ENCODE measurements around the gene DHX35. TPM values are rescaled to one million over a fixed set of nuclear protein-coding genes. Genes with fewer than 3 reads are reported as not detected.

Gene DHX35
- polyA plus RNA-seq (ENCODE audit: insufficient read length): 19.9 TPM
- long read RNA-seq, donor 1, partial matches to known transcripts: 0 of 3 reads
- long read RNA-seq, donor 1, other reads (novel, unspliced or antisense): 0 of 3 reads
- long read RNA-seq, donor 2: 0 reads
- long read RNA-seq, donor 3, partial matches to known transcripts: 0 of 2 reads
- long read RNA-seq, donor 3, other reads (novel, unspliced or antisense): 0 of 2 reads
- long read RNA-seq, donor 4: 0 reads
- long read RNA-seq, donor 5, partial matches to known transcripts: 0 of 6 reads
- long read RNA-seq, donor 5, other reads (novel, unspliced or antisense): 0 of 6 reads
- long read RNA-seq, donor 6, partial matches to known transcripts: 0 of 1 reads
- long read RNA-seq, donor 6, other reads (novel, unspliced or antisense): 0 of 1 reads
- long read RNA-seq, donor 7, partial matches to known transcripts: 0 of 5 reads
- long read RNA-seq, donor 7, other reads (novel, unspliced or antisense): 0 of 5 reads
- long read RNA-seq, donor 8, partial matches to known transcripts: 0 of 1 reads
- long read RNA-seq, donor 8, other reads (novel, unspliced or antisense): 0 of 1 reads

DNA sequence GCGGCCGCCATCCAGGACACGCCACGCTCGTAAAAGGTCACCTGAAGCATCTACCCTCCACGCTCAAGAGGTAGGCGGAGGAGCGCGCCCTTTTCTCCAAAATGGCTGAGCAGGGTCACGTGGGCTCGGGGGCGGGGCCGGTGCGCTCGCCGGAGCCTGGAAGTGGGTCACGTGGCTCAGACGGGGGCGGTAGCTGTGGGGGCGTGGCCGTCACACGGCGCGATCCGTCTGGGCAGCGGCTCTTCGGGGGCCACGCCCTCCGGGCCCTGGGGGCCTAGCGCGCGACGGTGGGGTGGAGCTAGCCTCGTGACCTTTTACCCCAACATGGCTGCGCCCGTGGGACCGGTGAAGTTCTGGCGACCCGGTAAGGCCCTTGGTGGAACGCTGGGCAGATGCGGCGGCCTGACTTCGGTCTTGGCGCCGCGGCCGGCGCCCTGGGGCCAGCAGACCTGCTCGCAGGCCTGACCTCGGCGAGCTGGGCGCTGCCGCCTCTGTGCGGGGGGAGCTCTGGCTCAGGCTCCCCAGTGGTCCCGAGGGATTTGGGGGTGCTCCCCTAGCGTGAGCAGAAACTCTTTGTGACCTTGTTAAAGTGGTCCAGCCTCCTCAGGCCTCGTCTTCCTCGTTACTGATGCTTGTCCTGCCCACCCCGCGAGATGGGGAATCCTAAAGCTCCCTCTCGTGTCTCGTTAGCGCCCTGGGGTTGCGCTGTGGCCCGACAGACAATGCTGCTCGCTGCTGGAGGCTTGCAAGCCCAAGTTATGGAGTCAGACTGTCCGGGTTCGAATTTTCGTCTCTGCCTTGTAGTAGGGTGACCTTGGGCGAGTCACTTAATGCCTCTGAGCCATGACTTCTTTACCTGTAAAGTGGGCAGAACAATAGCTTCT lies at the start of gene DHX35:
Gene DHX35 (plus strand): TSS at position 301 of the 884 bp plus-strand sequence. CDS start 24 bp downstream, at position 325.
- DNase-seq: peak; percentile 95

GRCh38 chr20:38915355-38915754 lies 46.8 kb upstream of the DHX35 start:
- DNase-seq: no peak

GRCh38 chr20:38917657-38918056 lies 44.5 kb upstream of the DHX35 start:
- DNase-seq: no peak

DNA sequence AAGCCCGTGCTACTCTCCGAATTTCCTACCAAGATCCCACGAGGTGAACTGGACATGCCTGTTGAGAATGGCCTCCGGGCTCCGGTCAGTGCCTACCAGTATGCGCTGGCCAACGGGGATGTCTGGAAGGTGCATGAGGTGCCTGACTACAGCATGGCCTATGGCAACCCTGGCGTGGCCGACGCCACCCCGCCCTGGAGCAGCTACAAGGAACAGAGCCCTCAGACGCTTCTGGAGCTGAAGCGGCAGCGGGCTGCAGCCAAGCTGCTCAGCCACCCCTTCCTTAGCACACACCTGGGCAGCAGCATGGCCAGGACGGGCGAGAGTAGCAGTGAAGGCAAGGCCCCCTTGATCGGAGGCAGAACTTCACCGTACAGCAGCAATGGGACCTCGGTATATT lies 44.0 kb upstream of the DHX35 start:
- no peak for DNase-seq

DNA sequence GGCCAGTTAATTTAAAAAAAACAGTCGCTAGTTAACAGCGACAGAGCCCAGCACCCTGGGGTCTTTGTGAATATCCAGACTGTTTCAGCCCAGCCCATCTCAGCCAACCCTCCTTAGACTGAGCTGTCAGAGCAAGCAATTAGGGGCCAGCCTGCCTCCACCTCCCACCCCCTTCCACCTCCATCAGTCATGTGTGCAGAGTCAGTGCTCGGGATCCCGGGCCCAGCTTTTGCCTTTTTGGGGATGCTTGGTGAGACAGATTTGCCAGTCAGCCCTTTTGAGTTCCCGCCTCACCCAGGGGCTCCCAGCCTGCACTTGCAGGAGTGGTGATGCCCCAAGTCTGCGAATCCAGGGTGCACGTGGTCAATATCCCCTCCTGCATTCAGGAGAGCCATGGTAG lies 42.5 kb upstream of the DHX35 start:
- DNase-seq: no peak

DNA sequence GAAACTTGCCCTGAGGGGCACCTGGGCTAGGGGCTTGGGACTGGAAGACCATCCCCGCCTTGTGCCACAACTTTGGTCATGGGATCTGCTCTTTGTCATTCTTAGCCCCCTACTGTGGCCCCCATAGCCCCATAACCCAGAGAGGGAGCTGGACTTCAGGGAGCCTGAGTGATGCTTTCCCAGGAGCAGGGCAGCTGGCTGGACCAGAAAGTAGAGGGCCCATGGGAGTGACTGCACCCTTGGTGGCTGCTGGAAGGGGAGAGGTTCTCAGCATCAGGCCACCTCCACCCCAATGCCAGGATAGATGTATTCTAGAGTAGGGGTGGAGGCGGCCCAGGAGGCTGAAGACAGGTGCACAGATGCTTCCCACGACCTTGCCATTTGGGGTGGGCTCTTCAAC lies 41.7 kb upstream of the DHX35 start:
- no peak for DNase-seq

DNA sequence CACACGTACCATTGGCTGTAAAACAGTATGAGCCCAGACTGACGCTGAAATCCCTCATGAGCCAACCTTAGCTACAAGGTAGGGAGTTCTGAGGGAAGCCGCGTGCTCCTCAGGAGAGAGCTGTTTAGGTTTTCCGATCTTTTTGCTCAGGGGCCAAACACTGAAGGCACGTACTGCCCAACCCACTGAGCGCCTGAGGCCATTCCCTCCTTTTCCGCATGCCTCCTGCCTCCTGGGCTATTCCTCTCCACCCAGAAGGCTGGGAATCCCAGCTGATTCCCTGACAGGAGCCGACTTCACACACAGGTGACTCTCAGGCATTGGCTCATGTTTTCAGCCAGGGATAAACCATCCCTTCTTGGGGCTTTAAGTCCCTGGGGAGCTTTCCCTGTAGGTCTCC lies 41.3 kb upstream of the DHX35 start:
- DNase-seq: no peak

DNA sequence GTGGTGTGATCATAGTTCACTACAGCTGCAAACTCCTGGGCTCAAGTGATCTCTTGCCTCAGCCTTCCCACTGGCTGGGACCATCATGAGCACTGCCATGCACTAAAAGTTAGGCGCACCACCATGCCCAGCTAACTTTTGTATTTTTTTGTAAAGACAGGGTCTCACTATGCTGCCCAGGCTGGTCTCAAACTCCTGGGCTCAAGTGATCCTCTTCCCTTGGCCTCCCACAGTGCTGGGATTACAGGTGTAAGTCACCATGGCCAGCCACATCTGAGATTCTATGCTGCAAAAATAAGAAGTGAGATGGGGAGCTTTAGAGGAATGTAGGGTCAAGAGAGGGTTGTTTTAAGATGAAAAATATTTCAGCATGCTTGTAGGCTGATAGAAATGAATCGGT lies 37.4 kb upstream of the DHX35 start:
- DNase-seq: no peak

DNA sequence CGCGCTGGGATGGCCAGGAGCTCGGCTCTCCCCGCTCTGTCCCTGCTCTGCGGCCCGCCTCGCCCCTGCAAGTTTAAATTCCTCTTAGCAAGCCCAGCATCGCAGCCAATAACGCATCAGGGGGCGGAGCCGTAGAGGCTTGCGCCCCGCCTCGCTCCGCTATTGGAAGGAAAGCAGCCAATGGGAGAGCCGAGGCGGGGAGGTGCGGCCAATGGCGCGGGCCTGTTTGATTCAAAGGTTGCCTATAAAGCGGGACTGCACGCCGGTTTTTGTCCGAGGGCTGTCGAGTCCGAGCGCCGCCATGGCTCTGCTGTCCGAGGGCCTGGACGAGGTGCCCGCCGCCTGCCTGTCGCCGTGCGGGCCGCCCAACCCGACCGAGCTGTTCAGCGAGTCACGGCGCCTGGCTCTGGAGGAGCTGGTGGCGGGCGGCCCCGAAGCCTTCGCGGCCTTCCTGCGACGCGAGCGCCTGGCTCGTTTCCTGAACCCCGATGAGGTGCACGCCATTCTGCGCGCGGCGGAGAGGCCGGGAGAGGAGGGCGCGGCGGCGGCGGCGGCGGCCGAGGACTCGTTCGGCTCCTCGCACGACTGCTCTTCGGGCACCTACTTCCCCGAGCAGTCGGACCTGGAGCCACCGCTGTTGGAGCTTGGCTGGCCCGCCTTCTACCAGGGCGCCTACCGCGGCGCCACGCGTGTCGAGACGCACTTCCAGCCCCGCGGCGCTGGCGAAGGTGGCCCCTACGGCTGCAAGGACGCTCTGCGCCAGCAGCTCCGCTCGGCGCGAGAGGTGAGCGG lies 35.8 kb upstream of the DHX35 start, which contains the start of gene FAM83D:
Gene FAM83D (plus strand): TSS at position 276 of the 792 bp plus-strand sequence. CDS start 26 bp downstream, at position 302.
- DNase-seq: peak; percentile 98

DNA sequence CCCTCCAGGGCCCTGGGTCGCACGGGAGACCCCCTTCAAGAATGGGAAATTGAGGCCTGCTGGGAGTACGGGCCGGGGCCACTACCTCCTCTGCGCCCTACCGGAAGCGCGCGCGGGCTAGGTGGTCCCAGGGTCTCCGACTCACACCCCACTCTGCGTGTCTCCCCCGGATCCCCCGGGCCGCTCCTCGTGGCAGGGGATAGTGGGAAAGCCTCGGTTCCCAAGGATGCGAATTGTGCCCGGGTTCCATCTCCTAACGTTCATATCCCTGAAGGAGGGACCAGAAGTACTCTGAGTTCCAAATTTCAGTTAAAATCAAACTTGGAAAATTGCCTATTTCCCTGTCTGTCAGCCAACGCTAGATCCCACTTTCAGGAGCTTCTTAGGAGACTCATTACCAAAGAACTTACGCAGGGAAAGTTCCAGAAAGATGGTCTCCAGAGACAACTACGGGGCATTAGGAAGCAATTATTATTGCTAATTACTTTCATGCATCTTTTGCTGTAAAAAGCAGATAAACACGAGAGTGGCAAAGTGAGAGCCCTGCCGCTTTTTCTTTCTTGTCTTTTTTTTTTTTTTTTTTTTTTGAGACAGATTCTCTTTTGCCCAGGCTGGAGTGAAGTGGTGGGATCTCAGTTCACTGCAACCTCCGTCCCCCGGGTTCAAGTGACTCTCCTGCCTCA lies 35.1 kb upstream of the DHX35 start:
- DNase-seq: peak; percentile 4

DNA sequence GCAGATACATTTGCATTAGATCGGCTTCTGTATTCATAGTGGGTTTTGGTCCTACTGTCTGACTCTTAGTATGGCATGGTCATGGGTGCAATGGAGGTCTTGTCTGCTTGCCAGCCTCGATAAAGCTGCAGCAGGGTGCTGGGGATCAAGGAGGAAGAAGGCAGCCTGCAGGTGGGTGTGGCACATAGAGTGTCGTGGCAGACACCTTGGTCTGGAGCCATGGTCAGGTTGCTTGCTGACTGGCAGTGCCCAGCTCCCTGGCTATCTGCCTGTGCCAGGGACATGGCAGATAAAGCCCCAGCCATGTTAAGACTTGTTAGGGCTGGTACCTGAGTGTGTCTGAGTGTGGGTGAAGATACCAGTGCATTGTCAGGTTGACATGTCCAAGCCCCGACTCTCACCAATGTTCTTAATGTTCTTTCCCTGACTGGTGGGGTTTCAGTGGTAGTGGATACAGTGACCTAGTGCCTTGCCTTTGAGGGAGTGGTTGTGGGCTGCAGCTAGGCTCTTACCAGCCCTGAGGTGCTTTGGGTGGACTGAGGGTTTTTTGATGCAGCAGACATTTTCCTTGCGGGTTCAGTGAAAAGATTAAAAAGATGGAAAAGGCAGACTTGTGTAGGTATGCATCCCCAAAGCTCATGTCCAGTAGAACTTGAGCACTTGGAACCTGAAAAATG lies 34.1 kb upstream of the DHX35 start:
- no peak for DNase-seq

DNA sequence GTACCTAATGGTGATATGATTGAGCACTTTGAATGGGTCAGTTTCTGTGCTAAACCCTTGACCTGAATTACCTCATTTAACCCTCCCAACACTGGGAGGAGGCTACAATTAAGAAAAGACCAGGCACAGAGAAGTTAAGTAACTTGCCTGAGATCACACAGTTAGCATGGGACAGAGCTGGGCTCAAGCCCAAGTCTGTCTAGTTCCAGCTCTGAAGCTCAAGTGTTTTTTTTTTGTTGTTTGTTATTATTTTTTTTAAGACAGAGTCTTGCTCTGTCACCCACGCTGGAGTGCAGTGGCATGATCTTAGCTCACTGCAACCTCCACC lies 31.9 kb upstream of the DHX35 start:
- DNase-seq: no peak

GRCh38 chr20:38931984-38932383 lies 30.2 kb upstream of the DHX35 start:
- DNase-seq: no peak

GRCh38 chr20:38932457-38933120 lies 29.6 kb upstream of the DHX35 start:
- DNase-seq: no peak

DNA sequence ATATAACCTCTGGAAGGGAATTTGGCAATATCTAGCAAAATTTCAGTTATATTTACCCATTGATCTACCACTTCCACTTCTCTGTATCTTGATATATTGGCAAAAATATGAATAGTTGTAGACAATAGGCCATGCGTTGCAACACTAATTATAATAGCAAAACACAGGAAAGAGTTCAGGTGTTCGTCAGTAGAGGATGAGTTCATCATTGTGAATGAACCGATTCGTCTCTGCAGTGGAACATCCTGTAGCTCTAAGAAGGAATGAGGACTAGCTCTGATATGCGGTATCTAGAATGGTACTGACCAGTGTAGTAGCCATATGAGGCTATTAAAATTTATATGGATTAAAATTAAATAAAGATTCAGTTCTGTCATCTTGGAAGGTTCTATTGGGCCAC lies 27.6 kb upstream of the DHX35 start:
- no peak for DNase-seq

- no peak for DNase-seq
Observed at GRCh38 chr20:38935285-38935684, 26.9 kb upstream of the DHX35 start.

DNA sequence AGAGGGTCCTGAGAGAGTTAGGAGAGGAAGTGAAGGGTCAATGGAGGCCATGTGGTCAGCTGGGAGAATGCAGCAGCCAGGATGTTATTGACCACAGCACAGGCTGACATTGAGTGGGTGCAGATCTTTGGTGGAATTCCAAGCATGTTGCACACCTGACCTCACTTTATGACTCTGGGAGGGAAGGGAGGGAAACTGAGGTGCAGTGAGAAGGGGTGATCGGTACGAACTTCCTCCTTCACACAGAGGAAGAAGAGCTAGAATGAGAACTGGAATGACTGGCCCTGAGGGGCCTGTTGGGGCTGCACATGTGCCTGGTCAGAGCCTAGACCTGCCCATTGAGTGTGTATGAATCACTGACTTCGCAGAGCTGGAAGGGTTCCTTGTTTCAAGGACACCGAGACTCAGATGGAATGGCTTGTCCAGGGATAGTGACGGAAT lies 26.2 kb upstream of the DHX35 start:
- no peak for DNase-seq

- no peak for DNase-seq
Observed at GRCh38 chr20:38937000-38937399, 25.1 kb upstream of the DHX35 start.

GRCh38 chr20:38937978-38938473 lies 24.1 kb upstream of the DHX35 start:
- DNase-seq: no peak

DNA sequence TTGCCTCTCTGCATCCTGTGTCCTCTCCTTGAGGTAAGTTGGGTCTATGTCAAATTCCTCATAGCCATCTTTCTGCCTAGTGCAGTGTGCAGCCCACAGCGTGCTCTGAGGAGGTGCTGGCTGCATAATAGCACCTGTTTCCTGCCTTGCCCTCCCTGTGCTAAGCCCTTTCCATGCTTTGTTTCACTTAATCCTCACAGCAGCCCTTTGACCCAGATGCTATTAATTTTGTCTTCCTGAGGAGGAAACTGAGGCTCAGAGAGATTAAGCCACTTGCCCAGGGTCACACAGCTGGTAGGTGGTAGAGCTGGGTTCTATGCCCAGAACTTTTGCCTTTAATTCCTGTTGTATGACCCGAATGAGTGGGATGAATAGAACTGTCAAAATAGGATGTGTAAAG lies 22.5 kb upstream of the DHX35 start:
- no peak for DNase-seq

Data from left kidney (tissue), 8 donors.